Stimulated activated CD4-positive, alpha-beta T cell treated with anti-CD3 and anti-CD28 coated beads, Interleukin-1b, Interleukin-23, amount 100 ng/mL, for 1 hour (primary cell): Measurements from ENCODE around the gene ABHD12.
"Not testable (repeated sequence)": the region's sequence is repeated elsewhere in the genome, so short reads cannot be mapped to it uniquely, and the experiment has no call there.

Experiments used
- DNase-seq, 2 donors: peaks; one replicate each; pipeline ENCODE4 v3.0.0-alpha.2; 2020; ENCODE audit warnings: low read depth in 2 of 2

Gene ABHD12

GRCh38 chr20:25321991-25322390 lies 68.6 kb downstream of the ABHD12 start:
- DNase-seq = no peak

- no peak for DNase-seq
Observed at GRCh38 chr20:25321262-25321831, 69.3 kb downstream of the ABHD12 start.

- no peak for DNase-seq
Observed at GRCh38 chr20:25320035-25320800, 70.4 kb downstream of the ABHD12 start.

GRCh38 chr20:25319241-25320034 lies 71.2 kb downstream of the ABHD12 start:
- no peak for DNase-seq

GRCh38 chr20:25318471-25319240 lies 72.0 kb downstream of the ABHD12 start:
- no peak for DNase-seq

- DNase-seq = no peak
Observed at GRCh38 chr20:25317351-25318075, 73.1 kb downstream of the ABHD12 start.

- DNase-seq = no peak
Observed at GRCh38 chr20:25316506-25317190, 74.0 kb downstream of the ABHD12 start.

- no peak for DNase-seq
Observed at GRCh38 chr20:25315418-25316210, 75.0 kb downstream of the ABHD12 start.

GRCh38 chr20:25314497-25315417 lies 75.9 kb downstream of the ABHD12 start:
- DNase-seq = no peak

- no peak for DNase-seq
Observed at GRCh38 chr20:25313593-25313992, 77.0 kb downstream of the ABHD12 start.

GRCh38 chr20:25312716-25313115 lies 77.9 kb downstream of the ABHD12 start:
- DNase-seq = not testable (repeated sequence)

GRCh38 chr20:25310921-25311728 lies 79.5 kb downstream of the ABHD12 start:
- DNase-seq = no peak

GRCh38 chr20:25310268-25310920 lies 80.2 kb downstream of the ABHD12 start:
- no peak for DNase-seq

- DNase-seq = no peak
Observed at GRCh38 chr20:25309395-25310267, 81.0 kb downstream of the ABHD12 start.

GRCh38 chr20:25308671-25309394 lies 81.8 kb downstream of the ABHD12 start:
- no peak for DNase-seq

GRCh38 chr20:25308083-25308491 lies 82.5 kb downstream of the ABHD12 start:
- no peak for DNase-seq
